PC-9 (cell line): ENCODE measurements around the gene PRR5. TPM values are rescaled to one million over a fixed set of nuclear protein-coding genes. Genes with fewer than 3 reads are reported as not detected.
A peak's percentile ranks its signal among the peaks of the same experiment; 100 is the strongest.

Experiments
- BruUV-seq: library from RNA; stranded (reverse); fragments of 400-500 nt; replicated peaks from 2 replicates; lab custom pipeline; 2021; lab: Mats Ljungman, UMichigan
- CTCF ChIA-PET: fragments of 300-600 bp; sonication (Branson Sonifier 250); formaldehyde crosslinking; loops from one replicate; lab custom pipeline; 2022; ENCODE audit warnings: antibody characterized with exemption; lab: Charles Lee
- POLR2A ChIA-PET: fragments of 300-600 bp; sonication (Branson Sonifier 250); formaldehyde crosslinking; loops from one replicate; lab custom pipeline; 2022; ENCODE audit warnings: antibody characterized with exemption; ENCODE audit not compliant: unreplicated experiment; lab: Charles Lee
- DNase-seq, 2 experiments: peaks; one replicate each; pipeline versions ENCODE4 v3.0.0 to v3.0.0-alpha.2; 2015 to 2022; ENCODE audit warnings: mixed read lengths in 1 of 2
- H2AFZ ChIP-seq: fragments of 200-600 bp; sonication (generic); 2 replicates; pipeline ENCODE4 v1.8.1; 2017; ENCODE audit warnings: antibody characterized with exemption
- H3F3A ChIP-seq: fragments of 200-600 bp; sonication (generic); 2 replicates; pipeline ENCODE4 v1.8.1; 2017; ENCODE audit warnings: antibody characterized with exemption, mild to moderate bottlenecking, low read depth; ENCODE audit not compliant: insufficient read depth
- H3K27ac ChIP-seq: fragments of 200-600 bp; sonication (generic); 2 replicates; pipeline ENCODE4 v1.6.1; 2016; ENCODE audit warnings: mixed run types
- H3K27me3 ChIP-seq: fragments of 200-600 bp; sonication (generic); 2 replicates; pipeline ENCODE4 v1.6.1; 2016; ENCODE audit warnings: low read depth, mixed run types; ENCODE audit not compliant: insufficient read depth
- H3K36me3 ChIP-seq: fragments of 200-600 bp; sonication (generic); 2 replicates; pipeline ENCODE4 v1.6.1; 2016; ENCODE audit warnings: low read depth, mixed run types
- H3K4me1 ChIP-seq: fragments of 200-600 bp; sonication (generic); replicated peaks from 2 replicates; pipeline ENCODE4 v1.6.1; 2016; ENCODE audit warnings: mixed run types; ENCODE audit not compliant: insufficient read depth
- H3K4me2 ChIP-seq: fragments of 200-600 bp; sonication (generic); 2 replicates; pipeline ENCODE4 v1.6.1; 2017; ENCODE audit warnings: mixed run types
- H3K4me3 ChIP-seq: fragments of 200-600 bp; sonication (generic); 2 replicates; pipeline ENCODE4 v1.6.1; 2016; ENCODE audit warnings: mixed run types
- H3K79me2 ChIP-seq: fragments of 200-600 bp; sonication (generic); 2 replicates; pipeline ENCODE4 v1.6.1; 2017; ENCODE audit warnings: low read depth, mixed run types
- H3K9me2 ChIP-seq: fragments of 200-600 bp; sonication (generic); 2 replicates; pipeline ENCODE4 v1.8.1; 2017; ENCODE audit warnings: mild to moderate bottlenecking; ENCODE audit not compliant: insufficient read depth
- H3K9me3 ChIP-seq: fragments of 200-600 bp; sonication (generic); 2 replicates; pipeline ENCODE4 v1.8.1; 2016; ENCODE audit warnings: low read depth; ENCODE audit not compliant: insufficient read depth
- H4K20me1 ChIP-seq: fragments of 200-600 bp; sonication (generic); 2 replicates; pipeline ENCODE4 v1.8.1; 2017; ENCODE audit not compliant: insufficient read depth
- CTCF ChIP-seq: fragments of 200-600 bp; sonication (generic); conservative IDR thresholded peaks from 2 replicates; pipeline ENCODE4 v1.6.1; 2017; ENCODE audit warnings: mixed run types, antibody characterized with exemption, mild to moderate bottlenecking, moderate library complexity
- EZH2 ChIP-seq: fragments of 200-600 bp; sonication (generic); IDR thresholded peaks from 2 replicates; pipeline ENCODE4 v1.8.0; 2017; ENCODE audit warnings: antibody characterized with exemption, low read depth
- intact Hi-C: fragments of 100-400 bp; cut with micrococcal nuclease; formaldehyde crosslinking; loops from one replicate; pipeline ENCODE4 v1.10.0; 2022; ENCODE audit not compliant: unreplicated experiment
- total RNA-seq: library from RNA; stranded (reverse); gene quantifications from 2 replicates; pipeline ENCODE4 v1.2.3, GENCODE V29; 2021

PRR5 gene
- total RNA-seq, 1 experiment from 2014 or later: 22.1 TPM

- POLR2A ChIA-PET: no interaction called here
- BruUV-seq: no TSS peak
- H3K4me3 ChIP-seq: no peak overlapping the region
- peaks cover 8% of the 10 kb centered on the region; the same call in 1 of the 2 replicates for H3K4me1 ChIP-seq
- no peak overlapping the region for H2AFZ ChIP-seq
- 0 out of 2 replicates have a peak, but pooled peaks cover 3% of the 10 kb centered on the region for H3K27me3 ChIP-seq
- H4K20me1 ChIP-seq: peaks cover 7% of the 10 kb centered on the region; the same call in 1 of the 2 replicates
- H3F3A ChIP-seq: peaks cover 22% of the 10 kb centered on the region
- H3K9me3 ChIP-seq: no peaks in the 10 kb centered on the region
- intact Hi-C loops: no loop called here
- TF ChIP-seq EZH2 (no peak), CTCF (no peak)
- no peaks in the 10 kb centered on the region for H3K36me3 ChIP-seq
- DNase-seq: peak in 1 of 2 experiments; percentile 23
- H3K27ac ChIP-seq: no peak overlapping the region
- no peaks in the 10 kb centered on the region for H3K9me2 ChIP-seq
- peaks cover 4% of the 10 kb centered on the region; the same call in 1 of the 2 replicates for H3K79me2 ChIP-seq
- CTCF ChIA-PET: interaction anchor here (0.5 kb wide), 1 partner anchor 124 kb away, joined by 4 read pairs; no protein-coding TSS in a partner anchor
- no peak overlapping the region for H3K4me2 ChIP-seq
Observed at GRCh38 chr22:44704159-44705021, 2.4 kb downstream of the PRR5 start.

- no peak overlapping the region for H2AFZ ChIP-seq
- H3K27ac ChIP-seq: no peak overlapping the region
- TF ChIP-seq EZH2 (no peak), CTCF (no peak)
- ChIA-PET CTCF (interaction anchor here (0.5 kb wide), 1 partner anchor 123 kb away, joined by 4 read pairs; no protein-coding TSS in a partner anchor), POLR2A (interaction anchor here (0.5 kb wide), 1 partner anchor 74 kb away, joined by 4 read pairs; no protein-coding TSS in a partner anchor)
- peaks cover 17% of the 10 kb centered on the region; the same call in 1 of the 2 replicates for H3F3A ChIP-seq
- H3K36me3 ChIP-seq: no peaks in the 10 kb centered on the region
- no peaks in the 10 kb centered on the region for H3K9me3 ChIP-seq
- DNase-seq: no peak
- no peaks in the 10 kb centered on the region for H3K9me2 ChIP-seq
- H3K27me3 ChIP-seq: no peaks in the 10 kb centered on the region
- peaks cover 4% of the 10 kb centered on the region; the same call in 1 of the 2 replicates for H3K79me2 ChIP-seq
- no peak overlapping the region for H3K4me3 ChIP-seq
- intact Hi-C loops: no loop called here
- H3K4me2 ChIP-seq: no peak overlapping the region
- BruUV-seq: no TSS peak
- H3K4me1 ChIP-seq: peaks cover 8% of the 10 kb centered on the region; the same call in 1 of the 2 replicates
- peaks cover 7% of the 10 kb centered on the region; the same call in 1 of the 2 replicates for H4K20me1 ChIP-seq
Observed at GRCh38 chr22:44705022-44705297, 3.0 kb downstream of the PRR5 start.

GRCh38 chr22:44706488-44706887 is 4.5 kb downstream of the PRR5 start:
- H3F3A ChIP-seq: 0 out of 2 replicates have a peak, but pooled peaks cover 2% of the 10 kb centered on the region
- H3K9me2 ChIP-seq: no peaks in the 10 kb centered on the region
- ChIA-PET CTCF (no interaction called here), POLR2A (no interaction called here)
- no peak for DNase-seq
- no peak overlapping the region for H3K4me2 ChIP-seq
- no TSS peak for BruUV-seq
- H3K36me3 ChIP-seq: no peaks in the 10 kb centered on the region
- no peak overlapping the region for H2AFZ ChIP-seq
- H3K27me3 ChIP-seq: no peaks in the 10 kb centered on the region
- TF ChIP-seq EZH2 (no peak), CTCF (no peak)
- peaks cover 8% of the 10 kb centered on the region; the same call in 1 of the 2 replicates for H3K4me1 ChIP-seq
- intact Hi-C loops: no loop called here
- peaks cover 17% of the 10 kb centered on the region for H4K20me1 ChIP-seq
- peaks cover 4% of the 10 kb centered on the region; the same call in 1 of the 2 replicates for H3K79me2 ChIP-seq
- H3K9me3 ChIP-seq: no peaks in the 10 kb centered on the region
- no peak overlapping the region for H3K4me3 ChIP-seq
- H3K27ac ChIP-seq: no peak overlapping the region
